Fibroblast of pulmonary artery (primary cell): ENCODE measurements around the gene MMP2.

Experiments
- DNase-seq: peaks from one replicate; pipeline ENCODE4 v3.0.0-alpha.2; 2010; ENCODE audit warnings: low read depth
- H3K4me3 ChIP-seq: replicated peaks from 2 replicates; pipeline ENCODE4 v1.5.1; 2011; ENCODE audit warnings: low read depth, mild to moderate bottlenecking, control low read depth, low read length, moderate library complexity
- TF ChIP-seq, protein P1 (sequence below): IDR thresholded peaks from 2 replicates; pipeline ENCODE4 v1.5.1; 2011; ENCODE audit warnings: mild to moderate bottlenecking, control low read depth, low read length, inconsistent platforms; ENCODE audit errors: missing control alignments

The MMP2 gene

DNA sequence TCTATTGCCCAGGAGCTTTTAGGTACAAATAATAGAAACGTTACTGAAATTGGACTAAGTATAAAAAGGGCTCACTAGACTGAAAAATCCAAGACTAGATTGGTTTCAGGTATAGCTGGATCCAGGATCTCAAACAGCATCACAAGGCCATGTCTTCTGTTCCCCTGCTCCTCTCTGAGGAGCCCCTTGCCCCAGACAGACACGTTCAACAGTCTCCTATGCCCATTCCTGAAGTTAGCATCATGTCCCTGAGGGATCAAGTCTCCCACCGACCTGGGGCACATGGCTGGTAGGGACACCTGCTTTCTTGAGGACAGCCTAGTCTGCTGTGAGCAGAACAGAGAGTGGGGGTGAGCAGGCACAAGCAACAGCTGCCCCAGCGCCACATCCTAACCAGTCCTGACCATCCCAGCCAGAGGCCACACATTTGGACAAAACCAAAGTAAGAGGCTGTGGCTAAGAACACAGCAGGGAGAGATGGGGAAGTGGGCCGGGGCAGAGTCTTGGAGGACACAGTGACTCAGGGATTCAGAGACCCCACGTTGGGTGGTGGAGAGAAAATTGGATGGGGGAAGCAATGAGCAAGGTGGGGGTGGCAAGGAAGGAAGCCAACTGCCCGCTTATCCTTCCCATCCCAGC is 10.5 kb upstream of the MMP2 start:
- TF ChIP-seq, protein P1, sequence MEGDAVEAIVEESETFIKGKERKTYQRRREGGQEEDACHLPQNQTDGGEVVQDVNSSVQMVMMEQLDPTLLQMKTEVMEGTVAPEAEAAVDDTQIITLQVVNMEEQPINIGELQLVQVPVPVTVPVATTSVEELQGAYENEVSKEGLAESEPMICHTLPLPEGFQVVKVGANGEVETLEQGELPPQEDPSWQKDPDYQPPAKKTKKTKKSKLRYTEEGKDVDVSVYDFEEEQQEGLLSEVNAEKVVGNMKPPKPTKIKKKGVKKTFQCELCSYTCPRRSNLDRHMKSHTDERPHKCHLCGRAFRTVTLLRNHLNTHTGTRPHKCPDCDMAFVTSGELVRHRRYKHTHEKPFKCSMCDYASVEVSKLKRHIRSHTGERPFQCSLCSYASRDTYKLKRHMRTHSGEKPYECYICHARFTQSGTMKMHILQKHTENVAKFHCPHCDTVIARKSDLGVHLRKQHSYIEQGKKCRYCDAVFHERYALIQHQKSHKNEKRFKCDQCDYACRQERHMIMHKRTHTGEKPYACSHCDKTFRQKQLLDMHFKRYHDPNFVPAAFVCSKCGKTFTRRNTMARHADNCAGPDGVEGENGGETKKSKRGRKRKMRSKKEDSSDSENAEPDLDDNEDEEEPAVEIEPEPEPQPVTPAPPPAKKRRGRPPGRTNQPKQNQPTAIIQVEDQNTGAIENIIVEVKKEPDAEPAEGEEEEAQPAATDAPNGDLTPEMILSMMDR: no peak
- DNase-seq: no peak
- no peak overlapping the region for H3K4me3 ChIP-seq

DNA sequence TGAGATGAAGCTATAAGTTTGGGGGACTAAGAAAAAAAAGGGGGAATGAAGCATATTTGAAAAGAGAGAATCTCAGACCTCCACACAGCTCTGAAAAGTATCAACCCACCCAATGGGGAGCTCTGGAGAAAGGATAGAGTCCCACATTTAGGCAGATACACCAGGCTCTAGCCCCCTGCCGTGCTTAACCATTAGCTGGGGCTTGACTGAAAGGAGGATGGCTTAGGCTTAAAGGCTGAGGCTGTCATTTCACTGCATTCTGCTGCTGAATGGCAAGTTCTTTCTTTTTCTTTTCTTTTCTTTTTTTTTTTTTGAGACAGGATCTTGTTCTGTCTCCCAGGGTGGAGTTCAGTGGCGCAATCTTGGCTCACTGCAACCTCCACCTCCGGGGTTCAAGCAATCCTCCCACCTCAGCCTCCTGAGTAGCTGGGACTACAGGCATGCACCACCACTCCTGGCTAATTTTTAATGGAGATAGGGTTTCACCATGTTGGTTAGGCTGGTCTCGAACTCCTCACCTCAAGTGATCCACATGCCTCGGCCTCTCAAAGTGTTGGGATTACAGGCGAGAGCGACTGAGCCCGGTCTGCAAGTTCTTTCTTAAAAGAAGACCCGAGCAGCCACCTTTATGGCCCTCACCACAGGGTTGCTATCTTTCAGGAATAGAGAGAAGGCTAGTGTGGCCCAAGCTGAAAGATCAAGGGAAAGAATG is 9.0 kb upstream of the MMP2 start:
- TF ChIP-seq, protein P1: no peak
- H3K4me3 ChIP-seq: no peak overlapping the region
- no peak for DNase-seq

DNA sequence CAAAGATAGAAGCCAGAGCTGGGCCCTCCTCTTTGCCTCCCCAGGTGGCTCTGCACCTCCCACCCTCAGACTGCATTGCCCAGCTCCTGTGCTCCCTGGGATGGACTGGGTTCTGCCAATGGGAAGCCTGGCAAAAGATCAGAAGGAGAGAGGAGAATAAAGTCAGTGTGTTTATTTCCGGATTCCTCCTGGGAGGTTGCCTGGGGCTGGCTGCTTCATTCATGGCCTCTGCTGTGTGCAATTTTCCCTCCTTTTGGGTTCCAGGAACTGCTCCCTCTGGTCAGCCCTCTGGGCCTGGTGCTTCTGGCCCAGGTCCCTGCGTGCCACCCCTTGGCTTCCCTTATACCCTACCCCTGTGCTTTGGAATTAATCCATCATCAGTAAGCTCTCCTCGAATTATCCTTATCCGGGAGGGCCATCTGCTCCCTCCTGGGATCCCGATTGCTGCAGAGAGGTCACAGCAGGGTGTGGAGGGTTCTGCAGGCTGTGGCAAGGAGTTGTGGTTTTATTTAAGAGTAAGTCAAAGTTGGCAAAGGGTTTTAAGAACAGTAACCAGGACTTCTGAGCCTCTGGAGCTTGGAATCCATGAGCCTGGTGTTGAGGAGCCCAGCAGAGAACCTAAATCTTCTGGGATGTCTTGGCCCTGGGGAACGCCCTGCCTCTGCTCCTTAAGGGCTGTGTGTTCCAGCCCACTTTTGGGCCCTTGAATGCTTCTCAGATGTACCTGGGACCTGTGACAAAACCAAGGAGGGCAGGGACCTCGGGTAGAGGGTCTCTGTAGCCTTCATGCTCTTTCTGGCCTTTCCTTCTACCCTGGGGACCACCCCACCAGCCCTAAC is 8.2 kb upstream of the MMP2 start:
- no peak overlapping the region for H3K4me3 ChIP-seq
- TF ChIP-seq, protein P1: no peak

DNA sequence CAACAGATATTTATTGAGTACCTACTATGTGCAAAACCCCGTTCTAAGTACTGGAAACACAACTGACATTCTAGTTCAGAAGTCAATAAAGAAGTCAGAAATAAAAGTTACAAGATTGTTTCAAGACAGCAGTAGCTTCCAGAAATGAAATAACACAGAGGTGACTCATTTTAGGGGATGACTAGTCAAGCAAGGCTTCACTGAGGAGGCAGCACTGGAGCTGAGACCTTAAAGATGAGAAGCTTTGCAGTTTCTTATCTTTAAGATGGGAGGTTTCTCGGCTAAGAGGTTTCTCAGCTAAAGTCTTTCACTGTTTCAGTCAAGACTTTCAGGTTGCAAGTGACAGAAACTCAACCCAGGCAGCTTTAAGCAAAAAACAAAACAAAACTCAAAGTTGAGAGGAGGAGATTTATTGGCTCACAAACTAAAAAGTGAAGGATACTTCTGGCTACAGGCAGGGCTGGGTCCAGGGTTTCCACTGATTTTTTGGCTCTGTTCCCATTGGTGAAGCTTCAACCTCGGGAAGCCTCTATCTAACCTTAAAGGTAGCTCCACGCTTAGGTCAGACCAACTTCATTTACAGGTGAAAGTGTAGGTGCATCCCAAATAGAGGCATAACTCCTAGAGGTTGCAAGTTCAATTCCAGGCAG is 7.4 kb upstream of the MMP2 start:
- no peak overlapping the region for H3K4me3 ChIP-seq
- peak; percentile 81 for DNase-seq
- TF ChIP-seq, protein P1: no peak

More for the DNA sequence above, 8.2 kb upstream of the MMP2 start:
- DNase-seq: peak; percentile 31

DNA sequence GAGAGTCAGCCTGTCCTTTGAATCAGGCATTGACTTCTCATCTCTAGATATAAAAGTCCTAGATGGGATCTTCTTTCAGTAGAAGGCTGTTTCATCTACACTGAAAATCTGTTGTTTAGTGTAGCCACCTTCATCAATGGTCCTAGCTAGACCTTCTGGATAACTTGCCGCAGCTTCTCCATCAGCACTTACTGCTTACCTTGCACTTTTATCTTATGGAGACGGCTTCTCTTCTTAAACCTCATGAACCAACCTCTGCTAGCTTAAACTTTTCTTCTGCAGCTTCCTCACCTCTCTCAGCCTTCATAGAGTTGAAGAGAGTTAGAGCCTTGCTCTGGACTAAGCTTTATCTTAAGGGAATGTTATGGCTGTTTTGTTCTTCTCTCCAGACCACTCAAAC is 5.4 kb upstream of the MMP2 start:
- TF ChIP-seq, protein P1: no peak
- no peak overlapping the region for H3K4me3 ChIP-seq
- no peak for DNase-seq

DNA sequence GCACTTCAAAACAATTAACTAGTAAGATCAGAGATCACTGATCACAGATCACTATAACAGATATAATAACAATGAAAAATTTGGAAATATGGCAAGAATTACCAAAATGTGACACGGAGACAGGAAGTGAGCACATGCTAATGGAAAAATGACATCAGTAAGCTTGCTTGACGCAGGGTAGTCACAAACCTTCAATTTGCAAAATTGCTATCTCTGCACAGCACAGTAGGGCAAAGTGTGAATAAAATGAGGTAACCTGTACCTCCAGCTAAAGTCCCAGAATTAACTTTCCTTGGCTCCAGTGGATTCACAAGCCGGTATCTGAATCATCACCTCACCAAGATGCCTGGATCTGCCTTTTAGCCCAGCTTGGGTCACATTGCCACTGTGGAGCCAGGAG is 4.2 kb upstream of the MMP2 start:
- TF ChIP-seq, protein P1: no peak
- H3K4me3 ChIP-seq: no peak overlapping the region
- DNase-seq: no peak
